SIG-M5 (cell line): ENCODE data around the gene PRPF40B.

Experiments used
- DNase-seq: peaks from one replicate; lab custom pipeline; 2025; lab: John Stamatoyannopoulos, UW

The PRPF40B gene

DNA sequence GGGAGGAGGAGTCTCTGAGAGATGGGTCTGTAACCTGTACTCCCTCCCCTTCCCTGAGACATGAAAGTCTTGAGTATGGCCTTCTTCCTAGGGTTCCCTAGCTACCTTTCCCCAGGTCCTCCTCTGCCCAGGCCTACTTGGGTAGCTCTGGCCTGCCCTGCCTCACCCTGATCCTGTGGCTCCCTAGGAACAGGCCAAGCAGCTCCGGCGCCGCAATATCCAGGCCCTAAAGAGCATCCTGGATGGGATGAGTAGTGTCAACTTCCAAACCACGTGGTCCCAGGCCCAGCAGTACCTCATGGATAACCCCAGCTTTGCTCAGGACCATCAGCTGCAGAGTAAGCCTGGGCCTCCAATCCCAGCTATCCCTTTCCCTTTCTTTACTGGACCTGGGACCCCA is 12.3 kb downstream of the PRPF40B start:
- no peak for DNase-seq

GRCh38 chr12:49636574-49636973 is 13.2 kb downstream of the PRPF40B start:
- DNase-seq = no peak

DNA sequence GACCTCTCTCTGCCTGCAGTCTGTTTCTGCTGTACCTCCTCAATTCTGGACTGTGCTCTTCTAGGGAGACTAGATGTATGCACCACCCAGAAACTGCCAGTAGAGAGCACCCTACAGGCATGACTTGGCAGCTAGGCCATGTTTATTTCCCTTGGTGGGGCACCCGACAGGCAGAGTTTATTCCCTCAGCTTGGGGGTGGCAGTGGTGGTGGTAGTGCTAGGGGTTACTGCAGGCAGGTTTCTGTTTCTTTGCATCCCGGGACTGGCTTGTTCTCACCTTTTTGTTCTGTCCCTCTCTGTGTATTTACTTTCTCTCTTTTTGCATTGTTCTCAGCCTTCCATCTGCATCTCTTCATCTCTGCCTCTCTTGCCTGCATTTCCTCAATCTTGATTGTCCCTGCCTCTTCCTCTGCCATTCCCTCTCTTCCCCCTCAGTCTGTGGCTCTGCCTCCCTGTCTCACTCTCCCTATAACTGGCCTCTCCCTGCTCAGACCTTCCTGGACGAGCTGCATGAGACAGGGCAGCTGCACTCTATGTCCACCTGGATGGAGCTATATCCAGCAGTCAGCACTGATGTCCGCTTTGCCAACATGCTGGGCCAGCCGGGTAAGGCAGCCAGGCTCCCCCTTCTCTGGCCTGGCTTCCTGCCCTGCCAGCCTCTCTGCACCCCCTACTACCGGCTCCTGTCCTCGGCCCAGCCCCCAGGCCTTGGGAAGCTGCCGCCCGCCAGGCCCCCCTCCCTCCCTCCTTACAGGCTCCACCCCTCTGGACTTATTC is 13.8 kb downstream of the PRPF40B start:
- no peak for DNase-seq

DNA sequence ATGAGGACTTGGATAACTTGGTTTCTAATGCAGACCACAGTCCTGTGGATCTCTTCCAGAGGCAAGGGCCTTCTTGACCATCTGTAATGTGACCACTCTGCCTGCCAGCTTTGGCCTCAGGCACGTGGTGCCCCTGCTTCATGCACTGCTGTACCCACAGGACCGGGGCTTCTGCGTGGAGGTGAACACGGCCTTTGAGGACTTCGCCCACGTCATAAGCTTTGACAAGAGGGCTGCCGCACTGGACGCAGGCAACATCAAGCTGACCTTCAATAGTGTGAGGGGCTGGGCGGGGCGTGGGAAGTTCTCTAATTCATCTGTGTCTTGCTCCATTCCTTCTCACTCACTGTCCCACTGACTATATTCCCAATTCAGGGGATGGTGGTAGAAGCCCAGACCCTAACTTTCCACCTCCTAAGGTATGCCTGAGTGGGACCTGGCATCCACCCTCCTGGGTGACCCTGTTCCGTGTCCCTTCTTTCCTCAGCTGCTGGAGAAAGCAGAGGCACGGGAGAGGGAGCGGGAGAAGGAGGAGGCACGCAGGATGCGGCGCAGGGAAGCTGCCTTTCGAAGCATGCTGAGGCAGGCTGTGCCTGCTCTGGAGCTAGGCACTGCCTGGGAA is 18.5 kb downstream of the PRPF40B start:
- no peak for DNase-seq

- DNase-seq = no peak
Observed at GRCh38 chr12:49642370-49642802, 19.0 kb downstream of the PRPF40B start.

DNA sequence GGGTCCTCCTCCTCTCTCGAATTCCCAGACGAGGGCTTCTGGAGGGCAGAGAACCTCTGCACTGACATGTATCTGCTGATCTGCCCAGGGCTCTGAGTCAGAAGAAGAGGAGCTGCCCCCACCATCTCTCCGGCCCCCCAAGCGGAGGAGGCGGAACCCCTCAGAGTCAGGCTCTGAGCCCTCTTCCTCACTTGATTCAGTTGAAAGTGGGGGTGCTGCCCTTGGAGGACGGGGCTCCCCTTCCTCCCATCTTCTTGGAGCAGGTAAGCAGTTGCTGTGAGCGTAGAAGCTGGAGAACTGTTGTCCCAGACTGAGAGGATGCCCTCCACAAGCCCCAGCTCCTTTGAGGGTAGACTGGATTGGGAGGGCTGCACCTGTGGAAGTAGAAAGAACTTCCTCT is 19.8 kb downstream of the PRPF40B start:
- no peak for DNase-seq

- DNase-seq = no peak
Observed at GRCh38 chr12:49643961-49644619, 20.7 kb downstream of the PRPF40B start.

DNA sequence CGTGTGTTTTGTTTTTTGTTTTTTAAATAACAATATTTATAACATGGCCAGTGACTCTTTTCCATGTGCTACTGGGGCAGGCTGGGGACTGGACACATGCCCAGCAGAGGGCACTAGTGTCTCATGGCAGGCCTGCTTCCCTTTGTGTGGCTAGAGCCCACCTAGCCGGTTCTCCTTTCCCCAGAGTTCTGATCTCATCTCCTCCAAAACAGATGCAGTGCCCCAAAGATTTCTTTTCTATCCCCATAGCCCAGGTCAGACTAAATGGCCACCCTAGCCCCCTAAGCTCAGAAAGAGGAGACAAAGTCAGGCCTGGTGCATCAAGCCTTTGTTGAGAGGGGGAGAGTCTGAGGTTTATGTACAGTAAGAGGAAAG is 21.2 kb downstream of the PRPF40B start:
- no peak for DNase-seq

GRCh38 chr12:49645146-49646039 is 22.0 kb downstream of the PRPF40B start:
- DNase-seq = no peak

GRCh38 chr12:49646331-49646830 is 23.0 kb downstream of the PRPF40B start:
- no peak for DNase-seq

GRCh38 chr12:49646871-49647654 is 23.7 kb downstream of the PRPF40B start:
- DNase-seq = no peak

- DNase-seq = no peak
Observed at GRCh38 chr12:49647827-49648711, 24.7 kb downstream of the PRPF40B start.

DNA sequence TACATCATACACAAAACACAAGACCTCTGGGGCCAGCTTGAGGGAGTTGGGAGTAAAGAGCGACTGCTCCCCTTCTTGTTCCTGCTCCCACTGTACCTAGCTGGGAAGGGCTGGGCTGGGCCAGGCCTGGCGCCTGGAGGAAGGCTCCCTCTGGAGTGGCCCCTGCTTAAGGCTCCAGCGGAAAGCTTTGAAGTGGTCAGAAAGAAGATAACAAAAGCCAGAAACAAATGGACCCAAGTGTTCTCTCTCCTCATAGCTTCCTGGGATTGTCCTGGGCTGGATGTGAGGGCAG is 25.3 kb downstream of the PRPF40B start:
- no peak for DNase-seq

DNA sequence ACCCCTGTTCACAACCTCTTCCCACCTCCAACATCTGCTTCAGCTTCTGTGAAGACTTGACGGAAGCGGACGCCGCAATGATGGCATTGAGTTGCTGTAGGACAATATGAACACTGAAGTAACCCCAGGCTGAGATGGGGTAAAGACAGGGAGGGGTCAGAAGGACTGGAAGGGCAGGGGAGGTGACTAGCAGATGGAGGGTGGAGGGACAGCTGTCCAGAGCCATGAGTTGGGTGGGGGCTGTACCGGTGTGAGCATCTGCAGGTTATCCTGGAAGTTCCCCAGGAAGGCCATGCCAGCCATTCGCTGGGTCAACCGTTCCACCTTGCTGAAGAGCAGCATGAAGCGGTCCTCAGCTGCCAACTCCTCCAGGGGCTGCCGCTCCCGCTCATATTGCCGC is 26.1 kb downstream of the PRPF40B start:
- no peak for DNase-seq

- no peak for DNase-seq
Observed at GRCh38 chr12:49649892-49650291, 26.5 kb downstream of the PRPF40B start.

GRCh38 chr12:49651855-49652254 is 28.5 kb downstream of the PRPF40B start:
- DNase-seq = no peak

GRCh38 chr12:49652921-49653520 is 29.7 kb downstream of the PRPF40B start:
- DNase-seq = no peak

DNA sequence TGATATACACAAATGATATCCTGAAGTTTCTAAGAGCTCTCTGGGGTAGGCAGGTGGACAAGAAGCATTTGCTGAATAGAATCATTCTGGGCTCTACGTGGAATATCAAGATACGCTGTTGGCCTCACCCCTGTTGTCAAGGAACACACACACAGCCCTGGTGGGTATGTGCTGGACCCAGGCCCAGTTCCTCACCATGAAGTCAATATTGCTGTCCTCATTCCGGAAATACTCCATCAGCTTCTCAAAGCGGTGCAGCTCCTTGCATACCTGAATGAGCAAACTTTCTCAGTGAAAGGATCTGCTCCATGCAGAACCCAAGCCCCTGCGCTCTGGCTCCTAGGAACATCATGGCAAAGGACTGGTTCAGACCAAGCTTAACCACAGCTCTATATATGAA is 31.4 kb downstream of the PRPF40B start:
- no peak for DNase-seq

- DNase-seq = no peak
Observed at GRCh38 chr12:49655595-49656236, 32.4 kb downstream of the PRPF40B start.
